Measurements from ENCODE around the gene PAQR7.

- TF ChIP-seq CTCF (IDR thresholded peaks at IDR 0.05; ENCODE audit: insufficient read depth, low read length, poor library complexity, severe bottlenecking), result no peak
- no peak for TF ChIP-seq EZH2phosphoT487 (conservative IDR thresholded peaks at IDR 0.05; ENCODE audit: low read length)
Observed at GRCh38 chr1:25873120-25873519, 2.4 kb downstream of the PAQR7 start.
